Astrocyte (in vitro differentiated cells and primary cell): ENCODE results near the gene PCCA. TPM values are rescaled to one million over a fixed set of nuclear protein-coding genes. Genes with fewer than 3 reads are reported as not detected.
A peak's percentile ranks its signal among the peaks of the same experiment; 100 is the strongest.

Source experiments
- DNase-seq: peaks from one replicate; pipeline ENCODE4 v3.0.0-alpha.2; 2010; ENCODE audit warnings: low read depth
- FAIRE-seq: peaks from 2 replicates; lab custom pipeline; 2011; peaks lifted over from hg19 to GRCh38; lab: Jason Lieb, UNC
- H2AFZ ChIP-seq: 2 replicates; pipeline ENCODE4 v1.6.0; 2012; ENCODE audit warnings: low read depth, low read length, inconsistent platforms
- H3K27ac ChIP-seq: 2 replicates; pipeline ENCODE4 v1.5.1; 2011; ENCODE audit warnings: low read depth, low read length, inconsistent platforms
- H3K27me3 ChIP-seq: 2 replicates; pipeline ENCODE4 v1.6.0; 2011; ENCODE audit warnings: low read length, inconsistent platforms; ENCODE audit not compliant: insufficient read depth
- H3K36me3 ChIP-seq: 2 replicates; pipeline ENCODE4 v1.5.1; 2011; ENCODE audit warnings: low read length, inconsistent platforms; ENCODE audit not compliant: insufficient read depth
- H3K4me1 ChIP-seq: 2 replicates; pipeline ENCODE4 v1.5.1; 2011; ENCODE audit warnings: low read length, inconsistent platforms; ENCODE audit not compliant: insufficient read depth
- H3K4me2 ChIP-seq: 2 replicates; pipeline ENCODE4 v1.6.0; 2012; ENCODE audit warnings: low read length, inconsistent platforms
- H3K4me3 ChIP-seq: 2 replicates; pipeline ENCODE4 v1.5.1; 2011; ENCODE audit warnings: low read depth, mild to moderate bottlenecking, low read length, inconsistent platforms; ENCODE audit not compliant: insufficient read depth
- H3K79me2 ChIP-seq: 2 replicates; pipeline ENCODE4 v1.6.0; 2012; ENCODE audit warnings: mild to moderate bottlenecking, low read length, inconsistent platforms; ENCODE audit not compliant: insufficient read depth
- H3K9ac ChIP-seq: 2 replicates; pipeline ENCODE4 v1.6.0; 2012; ENCODE audit warnings: mild to moderate bottlenecking, low read length, inconsistent platforms
- H3K9me3 ChIP-seq: 2 replicates; pipeline ENCODE4 v1.5.1; 2012; ENCODE audit warnings: low read depth, mild to moderate bottlenecking, low read length, inconsistent platforms; ENCODE audit not compliant: insufficient read depth
- H4K20me1 ChIP-seq: 2 replicates; pipeline ENCODE4 v1.6.0; 2012; ENCODE audit warnings: low read length, inconsistent platforms; ENCODE audit not compliant: insufficient read depth
- H3K27ac Mint-ChIP-seq: one replicate; pipeline ENCODE4 v1.8.0; 2021; ENCODE audit warnings: mild to moderate bottlenecking, mixed read lengths; ENCODE audit not compliant: unreplicated experiment
- H3K27me3 Mint-ChIP-seq: one replicate; pipeline ENCODE4 v1.8.0; 2021; ENCODE audit warnings: low read depth, mixed read lengths; ENCODE audit not compliant: unreplicated experiment
- H3K36me3 Mint-ChIP-seq: one replicate; pipeline ENCODE4 v1.8.0; 2021; ENCODE audit warnings: low read depth, mixed read lengths; ENCODE audit not compliant: unreplicated experiment
- H3K4me1 Mint-ChIP-seq: one replicate; pipeline ENCODE4 v1.8.0; 2021; ENCODE audit warnings: low read depth, mixed read lengths; ENCODE audit not compliant: unreplicated experiment
- H3K4me3 Mint-ChIP-seq: one replicate; pipeline ENCODE4 v1.8.0; 2021; ENCODE audit warnings: mild to moderate bottlenecking, moderate library complexity, mixed read lengths; ENCODE audit not compliant: unreplicated experiment
- H3K9me3 Mint-ChIP-seq: one replicate; pipeline ENCODE4 v1.8.0; 2021; ENCODE audit warnings: mild to moderate bottlenecking, mixed read lengths; ENCODE audit not compliant: unreplicated experiment
- EZH2 ChIP-seq: IDR thresholded peaks from 2 replicates; pipeline ENCODE4 v1.6.1; 2012; ENCODE audit warnings: mild to moderate bottlenecking, low read length, inconsistent platforms; ENCODE audit not compliant: insufficient read depth
- total RNA-seq: library from RNA; stranded (reverse); gene quantifications from 2 replicates; pipeline ENCODE4 v1.2.1, GENCODE V29; 2021
- TF ChIP-seq, protein P1 (sequence below): IDR thresholded peaks from 2 replicates; pipeline ENCODE4 v1.5.1; 2011; ENCODE audit warnings: low read depth, mild to moderate bottlenecking, inconsistent platforms, low read length, moderate library complexity; ENCODE audit not compliant: insufficient read depth

The PCCA gene
- total RNA-seq, 1 donor from 2014 or later = 13.9 TPM

DNA sequence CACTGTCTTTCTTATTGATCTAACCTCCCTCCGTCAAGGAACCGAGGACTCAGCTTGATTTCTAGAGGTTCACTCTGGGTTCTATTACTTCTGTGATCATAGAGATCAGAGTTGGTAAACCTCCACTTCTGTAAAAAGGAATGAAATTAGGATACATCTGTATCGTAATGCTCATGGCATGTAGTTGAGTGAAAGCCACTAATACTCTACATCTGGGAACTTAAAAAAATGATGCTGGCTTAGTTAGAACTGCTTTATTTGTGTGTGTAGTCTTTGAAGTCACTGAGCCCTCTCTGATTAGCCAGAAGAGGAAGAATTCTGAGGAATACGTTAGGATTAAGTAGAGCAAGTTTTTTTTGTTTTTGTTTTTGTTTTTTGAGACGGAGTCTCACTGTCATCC lies 358.9 kb downstream of the PCCA start:
- no peak for DNase-seq
- Mint-ChIP-seq H3K36me3 (peaks cover 2% of the 10 kb centered on the region), H3K27ac (no peak overlapping the region), H3K4me3 (no peak overlapping the region), H3K27me3 (peaks cover 3% of the 10 kb centered on the region), H3K9me3 (peaks cover 2% of the 10 kb centered on the region), H3K4me1 (peaks cover 16% of the 10 kb centered on the region)
- Histone ChIP-seq H3K9ac (no peak overlapping the region), H4K20me1 (no peaks in the 10 kb centered on the region), H3K27me3 (no peaks in the 10 kb centered on the region), H3K4me1 (no peaks in the 10 kb centered on the region), H3K9me3 (no peaks in the 10 kb centered on the region), H3K36me3 (no peaks in the 10 kb centered on the region), H3K27ac (no peak overlapping the region), H2AFZ (no peak overlapping the region), H3K79me2 (no peaks in the 10 kb centered on the region), H3K4me2 (no peak overlapping the region), H3K4me3 (no peak overlapping the region)
- no peak for TF ChIP-seq EZH2
- TF ChIP-seq, protein P1, sequence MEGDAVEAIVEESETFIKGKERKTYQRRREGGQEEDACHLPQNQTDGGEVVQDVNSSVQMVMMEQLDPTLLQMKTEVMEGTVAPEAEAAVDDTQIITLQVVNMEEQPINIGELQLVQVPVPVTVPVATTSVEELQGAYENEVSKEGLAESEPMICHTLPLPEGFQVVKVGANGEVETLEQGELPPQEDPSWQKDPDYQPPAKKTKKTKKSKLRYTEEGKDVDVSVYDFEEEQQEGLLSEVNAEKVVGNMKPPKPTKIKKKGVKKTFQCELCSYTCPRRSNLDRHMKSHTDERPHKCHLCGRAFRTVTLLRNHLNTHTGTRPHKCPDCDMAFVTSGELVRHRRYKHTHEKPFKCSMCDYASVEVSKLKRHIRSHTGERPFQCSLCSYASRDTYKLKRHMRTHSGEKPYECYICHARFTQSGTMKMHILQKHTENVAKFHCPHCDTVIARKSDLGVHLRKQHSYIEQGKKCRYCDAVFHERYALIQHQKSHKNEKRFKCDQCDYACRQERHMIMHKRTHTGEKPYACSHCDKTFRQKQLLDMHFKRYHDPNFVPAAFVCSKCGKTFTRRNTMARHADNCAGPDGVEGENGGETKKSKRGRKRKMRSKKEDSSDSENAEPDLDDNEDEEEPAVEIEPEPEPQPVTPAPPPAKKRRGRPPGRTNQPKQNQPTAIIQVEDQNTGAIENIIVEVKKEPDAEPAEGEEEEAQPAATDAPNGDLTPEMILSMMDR = no peak
- no peak for FAIRE-seq

DNA sequence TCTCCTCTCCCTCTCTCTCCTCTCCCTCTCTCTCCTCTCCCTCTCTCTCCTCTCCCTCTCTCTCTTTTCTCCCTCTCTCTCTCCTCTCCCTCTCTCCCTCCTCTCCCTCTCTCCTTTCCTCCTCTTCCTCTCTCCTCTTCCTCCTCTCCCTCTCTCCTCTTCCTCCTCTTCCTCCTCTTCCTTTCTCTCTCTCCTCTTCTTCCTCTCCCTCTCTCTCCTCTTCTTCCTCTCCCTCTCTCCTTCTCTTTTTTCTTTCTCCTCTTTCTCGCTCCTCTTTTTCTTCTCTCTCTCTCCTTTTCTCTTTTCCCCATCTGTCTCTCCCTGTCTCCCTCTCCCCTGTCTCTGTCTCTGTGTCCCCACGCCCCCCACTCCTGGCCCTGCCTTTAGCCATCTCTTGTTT lies 363.0 kb downstream of the PCCA start:
- H3K4me3 Mint-ChIP-seq = no peak overlapping the region
- FAIRE-seq (no peak), DNase-seq (no peak)
- Histone ChIP-seq H3K4me3 (no peak overlapping the region), H2AFZ (no peak overlapping the region), H3K27ac (no peak overlapping the region), H3K36me3 (no peaks in the 10 kb centered on the region), H3K27me3 (no peaks in the 10 kb centered on the region), H3K79me2 (no peaks in the 10 kb centered on the region), H3K4me2 (no peak overlapping the region), H3K9ac (no peak overlapping the region), H3K9me3 (no peaks in the 10 kb centered on the region), H4K20me1 (no peaks in the 10 kb centered on the region), H3K4me1 (peaks cover 7% of the 10 kb centered on the region)
- no peaks in the 10 kb centered on the region for H3K9me3 Mint-ChIP-seq
- no peak for TF ChIP-seq EZH2
- TF ChIP-seq, protein P1 = no peak
- H3K27me3 Mint-ChIP-seq = peaks cover 3% of the 10 kb centered on the region
- no peak overlapping the region for H3K27ac Mint-ChIP-seq
- H3K4me1 Mint-ChIP-seq = peaks cover 8% of the 10 kb centered on the region
- H3K36me3 Mint-ChIP-seq = peaks cover 4% of the 10 kb centered on the region

DNA sequence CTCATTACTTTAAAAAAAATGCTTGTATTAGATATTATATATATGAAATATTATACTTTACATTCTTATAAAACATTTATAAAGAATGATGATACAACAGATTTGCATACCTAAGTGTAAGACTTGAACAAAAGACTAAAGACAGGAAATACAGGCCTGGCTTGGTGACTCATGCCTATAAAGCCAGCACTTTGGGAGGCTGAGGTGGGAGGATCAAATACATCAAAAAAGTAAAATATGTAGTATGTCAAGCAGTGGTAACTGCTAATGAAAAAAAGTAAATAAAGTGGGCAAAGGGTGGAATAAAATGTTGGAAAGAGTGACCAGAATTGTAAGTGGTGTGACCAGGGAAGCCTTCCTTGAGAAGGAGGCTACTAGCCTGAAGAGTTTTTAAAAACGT lies 366.0 kb downstream of the PCCA start:
- peaks cover 8% of the 10 kb centered on the region for H3K4me1 Mint-ChIP-seq
- H3K27me3 ChIP-seq = no peaks in the 10 kb centered on the region
- no peak overlapping the region for H3K9ac ChIP-seq
- no peaks in the 10 kb centered on the region for H3K9me3 ChIP-seq
- no peak overlapping the region for H3K4me3 Mint-ChIP-seq
- peaks cover 2% of the 10 kb centered on the region for H3K9me3 Mint-ChIP-seq
- peaks cover 4% of the 10 kb centered on the region for H3K36me3 Mint-ChIP-seq
- peak overlapping the region; percentile 26 for H3K4me2 ChIP-seq
- no peaks in the 10 kb centered on the region for H3K79me2 ChIP-seq
- no peak for FAIRE-seq
- H3K4me1 ChIP-seq = peaks cover 7% of the 10 kb centered on the region
- no peaks in the 10 kb centered on the region for H4K20me1 ChIP-seq
- H3K4me3 ChIP-seq = no peak overlapping the region
- peak overlapping the region; percentile 0 for H3K27ac Mint-ChIP-seq
- H3K27ac ChIP-seq = no peak overlapping the region
- peaks cover 3% of the 10 kb centered on the region for H3K27me3 Mint-ChIP-seq
- no peaks in the 10 kb centered on the region for H3K36me3 ChIP-seq
- DNase-seq = peak; percentile 68
- TF ChIP-seq EZH2 = no peak
- TF ChIP-seq, protein P1 = no peak
- H2AFZ ChIP-seq = no peak overlapping the region
